ENCODE measurements around the gene LIPT2. TPM values are rescaled to one million over a fixed set of nuclear protein-coding genes. Genes with fewer than 3 reads are reported as not detected.

The LIPT2 gene
- total RNA-seq, 1 experiment from 2014 or later = 7.9 TPM

GRCh38 chr11:74474316-74474715 lies 19.2 kb downstream of the LIPT2 start:
- POLR2A ChIA-PET = no interaction called here
- no peaks in the 10 kb centered on the region for H3K36me3 Mint-ChIP-seq (ENCODE audit: insufficient read depth, unreplicated experiment)
- H3K27me3 Mint-ChIP-seq (ENCODE audit: insufficient read depth, unreplicated experiment) = no peaks in the 10 kb centered on the region
- no peak overlapping the region for H3K4me3 Mint-ChIP-seq (ENCODE audit: unreplicated experiment)
- CTCF ChIA-PET = no interaction called here
- no peaks in the 10 kb centered on the region for H3K4me1 Mint-ChIP-seq (ENCODE audit: insufficient read depth, unreplicated experiment)
- H3K9me3 Mint-ChIP-seq (ENCODE audit: unreplicated experiment) = no peaks in the 10 kb centered on the region
- BruUV-seq (replicated peaks) = no TSS peak
- intact Hi-C loops (cut with micrococcal nuclease) = no loop called here
- no peak overlapping the region for H3K27ac Mint-ChIP-seq (ENCODE audit: low read depth, unreplicated experiment)
- DNase-seq (ENCODE audit: unreplicated experiment) = no peak
- TF ChIP-seq CTCF (IDR thresholded peaks at IDR 0.05; ENCODE audit: unreplicated experiment) = no peak

DNA sequence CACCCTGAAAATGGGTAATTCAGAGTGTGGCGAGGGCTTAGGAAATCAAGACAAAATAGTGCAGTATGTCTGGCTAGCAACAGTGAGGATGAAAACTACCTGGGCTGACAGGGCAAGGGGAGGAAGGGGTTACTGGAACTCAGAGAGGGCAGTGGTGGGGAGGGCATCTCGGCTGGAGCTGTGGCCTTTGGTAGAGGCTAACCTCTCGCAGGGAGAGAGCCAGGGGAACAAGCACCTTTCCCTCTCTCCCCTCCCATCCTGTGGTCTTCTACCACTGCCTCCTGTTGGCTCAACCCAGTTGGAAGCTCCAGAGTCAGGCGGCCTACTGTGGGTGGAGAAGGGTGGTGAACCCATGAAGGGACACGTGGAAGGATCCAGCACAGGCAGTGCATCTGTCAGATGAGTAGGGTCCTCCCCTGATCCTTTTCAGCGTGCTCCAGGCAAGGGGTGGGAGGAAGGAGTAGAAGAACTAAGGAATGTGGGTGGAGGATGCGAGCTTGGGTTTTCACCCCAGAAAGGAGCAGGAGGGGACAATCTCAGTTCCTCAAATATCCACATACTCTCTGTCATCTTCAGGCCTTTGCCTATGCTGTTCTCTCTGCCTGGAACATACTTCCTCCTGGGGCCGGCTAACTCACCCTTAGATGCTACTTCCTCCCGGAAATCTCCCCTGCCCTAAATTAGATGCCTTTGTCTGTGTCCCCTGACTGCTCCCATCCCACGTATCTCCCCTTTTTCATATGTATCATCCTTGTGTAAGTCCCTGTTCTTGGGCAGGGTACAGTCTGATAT lies 19.9 kb downstream of the LIPT2 start:
- no peaks in the 10 kb centered on the region for H3K27me3 Mint-ChIP-seq (ENCODE audit: insufficient read depth, unreplicated experiment)
- TF ChIP-seq CTCF (IDR thresholded peaks at IDR 0.05; ENCODE audit: unreplicated experiment) = no peak
- no peaks in the 10 kb centered on the region for H3K4me1 Mint-ChIP-seq (ENCODE audit: insufficient read depth, unreplicated experiment)
- H3K9me3 Mint-ChIP-seq (ENCODE audit: unreplicated experiment) = no peaks in the 10 kb centered on the region
- POLR2A ChIA-PET = no interaction called here
- no TSS peak for BruUV-seq (replicated peaks)
- no peaks in the 10 kb centered on the region for H3K36me3 Mint-ChIP-seq (ENCODE audit: insufficient read depth, unreplicated experiment)
- CTCF ChIA-PET = interaction anchor here (0.8 to 1.1 kb wide), 2 partner anchors 20 to 24 kb away, joined by 5 to 6 read pairs; no protein-coding TSS in a partner anchor
- DNase-seq (ENCODE audit: unreplicated experiment) = no peak
- H3K27ac Mint-ChIP-seq (ENCODE audit: low read depth, unreplicated experiment) = no peak overlapping the region
- intact Hi-C loops (cut with micrococcal nuclease) = no loop called here
- no peak overlapping the region for H3K4me3 Mint-ChIP-seq (ENCODE audit: unreplicated experiment)

DNA sequence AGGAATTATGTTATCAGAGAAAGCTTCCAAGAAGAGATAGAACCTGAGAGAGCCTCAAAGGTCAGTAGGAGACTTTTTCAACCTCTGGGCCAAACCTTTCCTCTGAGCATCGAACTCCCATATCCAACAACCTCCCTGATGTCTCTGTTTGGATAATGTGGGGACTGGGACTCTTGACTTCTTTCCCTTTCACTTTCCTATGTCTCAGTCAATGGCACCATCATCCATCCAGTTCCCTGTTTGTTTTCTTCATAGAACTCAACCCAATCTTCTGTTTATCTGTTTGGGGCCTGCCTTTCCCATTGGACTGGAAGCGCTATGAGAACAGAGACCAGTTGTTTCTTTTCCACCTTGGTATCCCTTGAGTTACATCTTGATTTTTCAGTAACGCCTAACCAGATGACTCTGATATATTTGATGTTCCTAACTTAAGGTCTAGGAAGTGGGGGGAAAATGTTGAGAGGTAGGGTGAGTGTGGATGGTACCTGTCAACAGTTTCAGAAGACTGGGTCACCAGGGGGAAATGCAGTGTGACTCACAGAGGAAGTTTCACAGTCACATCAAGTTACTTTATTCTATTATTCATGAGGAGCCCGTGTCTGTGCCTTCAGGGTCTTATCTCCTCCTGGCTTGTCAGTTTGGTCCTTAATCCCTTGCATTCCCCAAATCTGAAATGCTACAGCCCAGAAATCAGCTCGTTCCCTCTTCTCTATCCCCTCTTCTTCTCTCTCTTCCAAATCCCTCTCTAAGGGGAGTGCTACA lies 21.7 kb downstream of the LIPT2 start:
- no peak for TF ChIP-seq CTCF (IDR thresholded peaks at IDR 0.05; ENCODE audit: unreplicated experiment)
- CTCF ChIA-PET = interaction anchor here (1.5 kb wide), 1 partner anchor 22 kb away, joined by 5 read pairs; no protein-coding TSS in a partner anchor
- POLR2A ChIA-PET = no interaction called here
- DNase-seq (ENCODE audit: unreplicated experiment) = no peak
- no peak overlapping the region for H3K27ac Mint-ChIP-seq (ENCODE audit: low read depth, unreplicated experiment)
- no peaks in the 10 kb centered on the region for H3K36me3 Mint-ChIP-seq (ENCODE audit: insufficient read depth, unreplicated experiment)
- no TSS peak for BruUV-seq (replicated peaks)
- no peaks in the 10 kb centered on the region for H3K4me1 Mint-ChIP-seq (ENCODE audit: insufficient read depth, unreplicated experiment)
- intact Hi-C loops (cut with micrococcal nuclease) = no loop called here
- H3K27me3 Mint-ChIP-seq (ENCODE audit: insufficient read depth, unreplicated experiment) = no peaks in the 10 kb centered on the region
- no peak overlapping the region for H3K4me3 Mint-ChIP-seq (ENCODE audit: unreplicated experiment)
- no peaks in the 10 kb centered on the region for H3K9me3 Mint-ChIP-seq (ENCODE audit: unreplicated experiment)

DNA sequence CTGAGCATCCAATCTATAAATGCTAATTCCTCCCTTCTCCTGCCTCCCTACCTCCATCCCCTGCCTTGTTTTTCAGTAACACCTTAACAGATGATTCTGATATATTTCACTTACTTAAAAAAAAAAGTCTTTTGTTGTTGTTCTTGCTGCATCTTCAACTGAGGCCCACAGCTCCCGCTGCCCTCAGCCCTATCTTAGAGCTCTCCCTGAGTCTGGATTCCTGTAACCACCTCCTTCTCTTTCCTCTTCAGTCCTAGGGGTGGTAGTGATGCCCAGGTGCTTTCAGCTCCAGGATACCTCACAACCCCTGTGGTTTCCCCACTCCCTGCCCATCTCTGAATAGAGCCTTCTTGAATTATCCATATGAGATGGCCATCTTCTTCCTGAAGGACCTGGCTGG lies 22.5 kb downstream of the LIPT2 start:
- Mint-ChIP-seq H3K27me3 (ENCODE audit: insufficient read depth, unreplicated experiment) (no peaks in the 10 kb centered on the region), H3K4me1 (ENCODE audit: insufficient read depth, unreplicated experiment) (no peaks in the 10 kb centered on the region), H3K9me3 (ENCODE audit: unreplicated experiment) (no peaks in the 10 kb centered on the region), H3K27ac (ENCODE audit: low read depth, unreplicated experiment) (no peak overlapping the region), H3K4me3 (ENCODE audit: unreplicated experiment) (no peak overlapping the region), H3K36me3 (ENCODE audit: insufficient read depth, unreplicated experiment) (no peaks in the 10 kb centered on the region)
- intact Hi-C loops (cut with micrococcal nuclease) = no loop called here
- no TSS peak for BruUV-seq (replicated peaks)
- ChIA-PET POLR2A (interaction anchor here (0.6 kb wide), 1 partner anchor 66 kb away, joined by 3 read pairs; no protein-coding TSS in a partner anchor), CTCF (interaction anchor here (0.8 to 1.5 kb wide), 2 partner anchors 21 to 100 kb away, joined by 5 read pairs; no protein-coding TSS in a partner anchor)
- TF ChIP-seq CTCF (IDR thresholded peaks at IDR 0.05; ENCODE audit: unreplicated experiment) = no peak
- DNase-seq (ENCODE audit: unreplicated experiment) = no peak
